ENCODE results near the gene TMIE.

DNA sequence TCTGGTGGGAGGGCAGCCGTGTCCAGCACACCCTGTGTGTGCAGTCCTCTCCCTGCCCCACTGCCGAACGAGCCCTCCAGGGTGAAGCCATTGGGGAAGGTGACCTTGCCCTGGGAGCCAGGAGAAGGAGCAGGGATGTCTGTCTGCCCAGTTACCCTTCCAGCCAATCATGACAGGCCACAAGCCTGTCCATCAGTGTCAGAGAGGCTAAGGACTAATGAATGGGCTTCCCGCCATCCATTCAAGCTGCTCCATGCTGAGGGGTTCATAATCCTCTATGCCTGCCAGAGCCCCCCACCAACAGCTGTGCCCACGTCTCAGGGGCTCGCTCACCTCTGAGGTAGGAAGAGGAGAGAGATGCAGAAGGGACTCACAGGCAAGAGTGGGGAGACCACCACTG is 22.9 kb upstream of the TMIE start:
- TF ChIP-seq, protein P1, sequence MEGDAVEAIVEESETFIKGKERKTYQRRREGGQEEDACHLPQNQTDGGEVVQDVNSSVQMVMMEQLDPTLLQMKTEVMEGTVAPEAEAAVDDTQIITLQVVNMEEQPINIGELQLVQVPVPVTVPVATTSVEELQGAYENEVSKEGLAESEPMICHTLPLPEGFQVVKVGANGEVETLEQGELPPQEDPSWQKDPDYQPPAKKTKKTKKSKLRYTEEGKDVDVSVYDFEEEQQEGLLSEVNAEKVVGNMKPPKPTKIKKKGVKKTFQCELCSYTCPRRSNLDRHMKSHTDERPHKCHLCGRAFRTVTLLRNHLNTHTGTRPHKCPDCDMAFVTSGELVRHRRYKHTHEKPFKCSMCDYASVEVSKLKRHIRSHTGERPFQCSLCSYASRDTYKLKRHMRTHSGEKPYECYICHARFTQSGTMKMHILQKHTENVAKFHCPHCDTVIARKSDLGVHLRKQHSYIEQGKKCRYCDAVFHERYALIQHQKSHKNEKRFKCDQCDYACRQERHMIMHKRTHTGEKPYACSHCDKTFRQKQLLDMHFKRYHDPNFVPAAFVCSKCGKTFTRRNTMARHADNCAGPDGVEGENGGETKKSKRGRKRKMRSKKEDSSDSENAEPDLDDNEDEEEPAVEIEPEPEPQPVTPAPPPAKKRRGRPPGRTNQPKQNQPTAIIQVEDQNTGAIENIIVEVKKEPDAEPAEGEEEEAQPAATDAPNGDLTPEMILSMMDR (IDR thresholded peaks at IDR 0.05), result no peak
- TF ChIP-seq POLR2A (IDR thresholded peaks at IDR 0.05), result no peak

All from uterus (tissue), 2 donors.